ENCODE results near the gene SRD5A3. TPM values are rescaled to one million over a fixed set of nuclear protein-coding genes. Genes with fewer than 3 reads are reported as not detected.

SRD5A3 gene
- total RNA-seq, 1 experiment from 2014 or later = 24.0 TPM

- CTCF ChIA-PET = no interaction called here
- no peak for DNase-seq (ENCODE audit: low spot score)
- TF ChIP-seq ETV6 (CRISPR knock-in tag; IDR thresholded peaks at IDR 0.05) (no peak), GTF2I (CRISPR knock-in tag; conservative IDR thresholded peaks at IDR 0.05) (no peak), ZBTB21 (CRISPR knock-in tag; IDR thresholded peaks at IDR 0.05; ENCODE audit: borderline replicate concordance) (no peak), ZSCAN18 (CRISPR knock-in tag; IDR thresholded peaks at IDR 0.05) (no peak), E2F1 (CRISPR knock-in tag; IDR thresholded peaks at IDR 0.05) (no peak), FOXP4 (CRISPR knock-in tag; IDR thresholded peaks at IDR 0.05) (no peak), RELA (CRISPR knock-in tag; IDR thresholded peaks at IDR 0.05; ENCODE audit: borderline replicate concordance) (no peak), SP1 (CRISPR knock-in tag; conservative IDR thresholded peaks at IDR 0.05) (no peak), HMGA2 (CRISPR knock-in tag; IDR thresholded peaks at IDR 0.05) (no peak), TP53 (CRISPR knock-in tag; IDR thresholded peaks at IDR 0.05) (no peak), MAX (CRISPR knock-in tag; IDR thresholded peaks at IDR 0.05) (no peak), ZNF232 (CRISPR knock-in tag; IDR thresholded peaks at IDR 0.05) (no peak), ELF4 (CRISPR knock-in tag; IDR thresholded peaks at IDR 0.05; ENCODE audit: low read depth) (no peak), OVOL2 (CRISPR knock-in tag; IDR thresholded peaks at IDR 0.05; ENCODE audit: borderline replicate concordance) (no peak)
- no peak for ATAC-seq
- H3K36me3 Mint-ChIP-seq = peaks cover 39% of the 10 kb centered on the region
- H3K27ac Mint-ChIP-seq = no peak overlapping the region
- H3K4me1 Mint-ChIP-seq = 0 out of 2 replicates have a peak, but pooled peaks cover 3% of the 10 kb centered on the region
- no peaks in the 10 kb centered on the region for H3K9me3 Mint-ChIP-seq
- H3K4me3 Mint-ChIP-seq = no peak overlapping the region
- no peaks in the 10 kb centered on the region for H3K27me3 Mint-ChIP-seq (ENCODE audit: low read depth)
- POLR2A ChIA-PET = no interaction called here
Observed at GRCh38 chr4:55416176-55416575, 70.1 kb downstream of the SRD5A3 start.

Other genes with a start within 250 kb of the SRD5A3 start
- gene KDR, start 220.6 kb upstream of the SRD5A3 start, total RNA-seq (2021) = 80.8 to 88.7 TPM (median 87.2 TPM) in 3 replicates
- gene TMEM165, start 49.7 kb downstream of the SRD5A3 start, total RNA-seq (2021) = 78.0 to 88.6 TPM (median 80.0 TPM) in 3 replicates
- gene CLOCK, start 200.7 kb downstream of the SRD5A3 start, total RNA-seq (2021) = 18.6 to 18.9 TPM (median 18.6 TPM) in 3 replicates
- 0.21 TPM in 1 of 3 replicates, not detected in the others for gene PDCL2, start 246.0 kb downstream of the SRD5A3 start, total RNA-seq (2021)

All from WTC11 (cell line).